Esophagus muscularis mucosa (tissue), 4 donors: ENCODE results near the gene GABRP. TPM values are rescaled to one million over a fixed set of nuclear protein-coding genes. Genes with fewer than 3 reads are reported as not detected.
"Not testable (repeated sequence)": the region's sequence is repeated elsewhere in the genome, so short reads cannot be mapped to it uniquely, and the experiment has no call there.

Experiments
- DNase-seq: peaks from one replicate; pipeline ENCODE4 v3.0.0-alpha.2; 2017; ENCODE audit errors: extremely low spot score
- H3K27ac ChIP-seq, 4 donors: fragments of 200-600 bp; sonication (generic); replicated peaks in 1 of 4; 1 replicate in 3 of 4; 2 replicates in 1 of 4; pipeline ENCODE4 v1.5.1; 2016 to 2019; ENCODE audit warnings: mild to moderate bottlenecking in 1 of 4
- H3K27me3 ChIP-seq, 4 donors: fragments of 200-600 bp; sonication (generic); one replicate each; pipeline versions ENCODE4 v1.5.1 to v1.6.0; 2016 to 2019
- H3K36me3 ChIP-seq, 4 donors: fragments of 200-600 bp; sonication (generic); one replicate each; pipeline ENCODE4 v1.5.1; 2016 to 2019
- H3K4me1 ChIP-seq, 4 donors: fragments of 200-600 bp; sonication (generic); one replicate each; pipeline ENCODE4 v1.5.1; 2016 to 2019
- H3K4me3 ChIP-seq, 4 donors: fragments of 200-600 bp; sonication (generic); 1 replicate in 2 of 4; 2 replicates in 2 of 4; pipeline ENCODE4 v1.5.1; 2016 to 2019; ENCODE audit warnings: mild to moderate bottlenecking in 4 of 4, moderate library complexity in 1 of 4
- H3K9me3 ChIP-seq, 4 donors: fragments of 200-600 bp; sonication (generic); 1 replicate in 3 of 4; 2 replicates in 1 of 4; pipeline ENCODE4 v1.5.1; 2016 to 2019
- CTCF ChIP-seq, 3 experiments: fragments of 200-600 bp in 2 of 3; fragments of 450-650 bp in 1 of 3; sonication (generic) in 2 of 3; IDR thresholded peaks; one replicate each; pipeline ENCODE4 v1.5.1; 2017 to 2019; ENCODE audit warnings: antibody characterized with exemption in 3 of 3, mild to moderate bottlenecking in 2 of 3, moderate library complexity in 1 of 3
- EP300 ChIP-seq: sonication (generic); formaldehyde crosslinking; IDR thresholded peaks from one replicate; pipeline ENCODE4 v1.6.1; 2017; ENCODE audit warnings: antibody characterized with exemption
- POLR2A ChIP-seq: fragments of 450-650 bp; IDR thresholded peaks from one replicate; pipeline ENCODE4 v1.6.1; 2017; ENCODE audit warnings: antibody characterized with exemption, moderate library complexity, mild to moderate bottlenecking, low read depth
- POLR2AphosphoS5 ChIP-seq, 2 donors: sonication (generic); formaldehyde crosslinking; IDR thresholded peaks; one replicate each; pipeline ENCODE4 v1.6.1; 2017; ENCODE audit warnings: antibody characterized with exemption in 2 of 2
- WGBS: methylation state at CpG from one replicate; pipeline ENCODE4 v1.1.5; 2018; 5-methylcytosine and 5-hydroxymethylcytosine counted together
- intact Hi-C: fragments of 100-400 bp; cut with DNase I; formaldehyde crosslinking; loops from one replicate; pipeline ENCODE4 v1.15.1; 2023
- total RNA-seq, 4 donors: library from RNA; depleted of rRNA; stranded (reverse); fragments of >200 nt; gene quantifications; one replicate each; pipeline versions ENCODE4 v1.1.0 to v1.2.1, GENCODE V29; 2016

GABRP gene
- total RNA-seq, 4 donors from 2014 or later, result 0.42 TPM; not detected in 3

GRCh38 chr5:170752257-170753215 is 31.0 kb upstream of the GABRP start:
- intact Hi-C loops, result no loop called here
- Histone ChIP-seq H3K27ac (peak overlapping the region in 1 of 4 donors; percentile 27), H3K4me1 (peaks cover 25 to 50% (median 30%) of the 10 kb centered on the region in 4 donors), H3K36me3 (no peaks in the 10 kb centered on the region), H3K27me3 (peaks cover 0 to 26% (median 0%) of the 10 kb centered on the region in 4 donors), H3K4me3 (no peak overlapping the region), H3K9me3 (no peaks in the 10 kb centered on the region)
- 53% methylated on average over 10 of the region's 10 CpGs for WGBS
- no peak for TF ChIP-seq EP300
- TF ChIP-seq POLR2AphosphoS5 (IDR thresholded peaks at IDR 0.05), result no peak
- TF ChIP-seq CTCF (IDR thresholded peaks at IDR 0.05), result no peak
- TF ChIP-seq POLR2A, result no peak
- no peak for DNase-seq

GRCh38 chr5:170753311-170753710 is 30.2 kb upstream of the GABRP start:
- no peak for DNase-seq
- Histone ChIP-seq H3K27me3 (peaks cover 0 to 23% (median 0%) of the 10 kb centered on the region in 4 donors), H3K36me3 (no peaks in the 10 kb centered on the region), H3K27ac (no peak overlapping the region), H3K9me3 (no peaks in the 10 kb centered on the region), H3K4me1 (peaks cover 30 to 52% (median 36%) of the 10 kb centered on the region in 4 donors), H3K4me3 (no peak overlapping the region)
- no peak for TF ChIP-seq POLR2AphosphoS5 (IDR thresholded peaks at IDR 0.05)
- TF ChIP-seq CTCF (IDR thresholded peaks at IDR 0.05), result no peak
- no peak for TF ChIP-seq POLR2A
- no peak for TF ChIP-seq EP300
- intact Hi-C loops, result no loop called here

- peaks cover 0 to 15% (median 0%) of the 10 kb centered on the region in 4 donors for H3K27me3 ChIP-seq
These were observed 29.0 kb upstream of the GABRP start for GRCh38 chr5:170754508-170754907.

GRCh38 chr5:170755679-170756456 is 27.7 kb upstream of the GABRP start:
- WGBS, result 83% methylated on average over 7 of the region's 7 CpGs

More at GRCh38 chr5:170754508-170754907, 29.0 kb upstream of the GABRP start:
- 73% methylated on average over 2 of the region's 2 CpGs for WGBS
- intact Hi-C loops, DNase-seq, H3K9me3 ChIP-seq, H3K36me3 ChIP-seq, H3K4me3 ChIP-seq, H3K27ac ChIP-seq: not testable (repeated sequence)
- H3K4me1 ChIP-seq, result peaks cover 30 to 43% (median 36%) of the 10 kb centered on the region in 4 donors

More at GRCh38 chr5:170755679-170756456, 27.7 kb upstream of the GABRP start:
- H3K9me3 ChIP-seq, result no peaks in the 10 kb centered on the region
- DNase-seq, result no peak
- H3K4me3 ChIP-seq, result no peak overlapping the region
- H3K36me3 ChIP-seq, result no peaks in the 10 kb centered on the region
- peaks cover 30 to 39% (median 36%) of the 10 kb centered on the region in 4 donors for H3K4me1 ChIP-seq
- no peak overlapping the region for H3K27ac ChIP-seq
- intact Hi-C loops, result no loop called here
- TF ChIP-seq POLR2AphosphoS5 (IDR thresholded peaks at IDR 0.05) (no peak), CTCF (IDR thresholded peaks at IDR 0.05) (no peak), EP300 (no peak), POLR2A (no peak)
- peaks cover 0 to 6% (median 0%) of the 10 kb centered on the region in 4 donors for H3K27me3 ChIP-seq
